ENCODE data around the gene LRRC3. TPM values are rescaled to one million over a fixed set of nuclear protein-coding genes. Genes with fewer than 3 reads are reported as not detected.

The LRRC3 gene
- total RNA-seq, 1 donor from 2014 or later, result 2.5 TPM

DNA sequence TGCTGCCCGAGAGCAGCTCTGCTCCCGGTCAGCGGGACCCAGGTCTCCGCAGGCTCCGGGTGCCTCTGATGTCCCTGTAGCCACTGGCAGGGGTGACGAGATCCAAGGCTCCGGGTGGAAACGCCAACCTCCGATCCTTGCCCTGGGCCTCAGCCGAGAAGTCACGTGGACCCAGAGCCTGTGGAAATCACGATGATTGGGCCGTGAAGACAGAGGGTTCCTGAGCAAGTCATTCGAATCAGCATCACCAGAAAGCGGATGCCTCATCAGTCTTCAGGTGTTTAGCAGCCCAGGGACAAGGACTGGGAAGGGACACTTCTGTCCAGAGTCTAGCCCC, 12.5 kb downstream of the LRRC3 start:
- H3K79me2 ChIP-seq (ENCODE audit: low read depth), result no peaks in the 10 kb centered on the region
- no peaks in the 10 kb centered on the region for H3K27me3 ChIP-seq
- H3K36me3 ChIP-seq, result no peaks in the 10 kb centered on the region
- no peaks in the 10 kb centered on the region for H4K20me1 ChIP-seq (ENCODE audit: low read depth)
- Mint-ChIP-seq H3K4me1 (peaks cover 8% of the 10 kb centered on the region), H3K9me3 (no peaks in the 10 kb centered on the region), H3K27ac (no peak overlapping the region), H3K36me3 (no peaks in the 10 kb centered on the region), H3K27me3 (ENCODE audit: insufficient read depth, low read depth) (peaks cover 2% of the 10 kb centered on the region), H3K4me3 (no peak overlapping the region)
- H3K4me2 ChIP-seq, result no peak overlapping the region
- H3K9ac ChIP-seq, result no peak overlapping the region
- no peak overlapping the region for H3K27ac ChIP-seq
- no peak overlapping the region for H3K4me3 ChIP-seq
- no peak overlapping the region for H2AFZ ChIP-seq (replicated peaks)
- TF ChIP-seq EZH2 (IDR thresholded peaks at IDR 0.05), result no peak
- no peak for TF ChIP-seq EZH2phosphoT487 (IDR thresholded peaks at IDR 0.05)
- no peak for DNase-seq (ENCODE audit: low spot score)
- no peaks in the 10 kb centered on the region for H3K4me1 ChIP-seq
- no peaks in the 10 kb centered on the region for H3F3A ChIP-seq (ENCODE audit: low read depth)
- no peaks in the 10 kb centered on the region for H3K9me3 ChIP-seq (ENCODE audit: low read depth)

DNA sequence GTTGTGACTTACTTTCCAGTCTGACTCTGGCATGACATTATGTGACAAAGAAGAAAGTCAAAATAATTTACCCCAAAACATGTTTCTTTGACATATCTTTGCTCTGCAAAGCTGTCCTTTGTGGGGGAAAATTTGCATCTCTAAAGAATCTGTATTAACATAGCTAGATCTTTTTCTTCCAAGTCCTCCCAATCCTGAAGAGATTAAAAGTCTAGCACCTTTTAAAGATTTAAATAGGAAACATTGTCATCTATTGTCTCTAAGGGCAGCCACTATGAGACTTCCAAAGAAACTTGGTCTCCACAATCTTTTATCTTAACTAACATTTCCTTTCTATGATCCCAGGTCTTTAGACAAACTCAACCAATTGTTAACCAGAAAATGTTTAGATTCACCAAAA, 16.0 kb downstream of the LRRC3 start:
- Mint-ChIP-seq H3K27ac (no peak overlapping the region), H3K9me3 (no peaks in the 10 kb centered on the region), H3K4me3 (no peak overlapping the region), H3K27me3 (ENCODE audit: insufficient read depth, low read depth) (peaks cover 2% of the 10 kb centered on the region), H3K36me3 (no peaks in the 10 kb centered on the region), H3K4me1 (no peaks in the 10 kb centered on the region)
- Histone ChIP-seq H3K27ac (no peak overlapping the region), H3F3A (ENCODE audit: low read depth) (no peaks in the 10 kb centered on the region), H3K4me3 (no peak overlapping the region), H3K9me3 (ENCODE audit: low read depth) (no peaks in the 10 kb centered on the region), H3K27me3 (no peaks in the 10 kb centered on the region), H2AFZ (replicated peaks) (no peak overlapping the region), H4K20me1 (ENCODE audit: low read depth) (no peaks in the 10 kb centered on the region), H3K36me3 (no peaks in the 10 kb centered on the region), H3K4me2 (no peak overlapping the region), H3K4me1 (no peaks in the 10 kb centered on the region), H3K9ac (no peak overlapping the region), H3K79me2 (ENCODE audit: low read depth) (no peaks in the 10 kb centered on the region)
- DNase-seq (ENCODE audit: low spot score), result no peak
- TF ChIP-seq EZH2 (IDR thresholded peaks at IDR 0.05) (no peak), EZH2phosphoT487 (IDR thresholded peaks at IDR 0.05) (no peak)
- TF ChIP-seq, protein P1, sequence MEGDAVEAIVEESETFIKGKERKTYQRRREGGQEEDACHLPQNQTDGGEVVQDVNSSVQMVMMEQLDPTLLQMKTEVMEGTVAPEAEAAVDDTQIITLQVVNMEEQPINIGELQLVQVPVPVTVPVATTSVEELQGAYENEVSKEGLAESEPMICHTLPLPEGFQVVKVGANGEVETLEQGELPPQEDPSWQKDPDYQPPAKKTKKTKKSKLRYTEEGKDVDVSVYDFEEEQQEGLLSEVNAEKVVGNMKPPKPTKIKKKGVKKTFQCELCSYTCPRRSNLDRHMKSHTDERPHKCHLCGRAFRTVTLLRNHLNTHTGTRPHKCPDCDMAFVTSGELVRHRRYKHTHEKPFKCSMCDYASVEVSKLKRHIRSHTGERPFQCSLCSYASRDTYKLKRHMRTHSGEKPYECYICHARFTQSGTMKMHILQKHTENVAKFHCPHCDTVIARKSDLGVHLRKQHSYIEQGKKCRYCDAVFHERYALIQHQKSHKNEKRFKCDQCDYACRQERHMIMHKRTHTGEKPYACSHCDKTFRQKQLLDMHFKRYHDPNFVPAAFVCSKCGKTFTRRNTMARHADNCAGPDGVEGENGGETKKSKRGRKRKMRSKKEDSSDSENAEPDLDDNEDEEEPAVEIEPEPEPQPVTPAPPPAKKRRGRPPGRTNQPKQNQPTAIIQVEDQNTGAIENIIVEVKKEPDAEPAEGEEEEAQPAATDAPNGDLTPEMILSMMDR (IDR thresholded peaks at IDR 0.05), result no peak

DNA sequence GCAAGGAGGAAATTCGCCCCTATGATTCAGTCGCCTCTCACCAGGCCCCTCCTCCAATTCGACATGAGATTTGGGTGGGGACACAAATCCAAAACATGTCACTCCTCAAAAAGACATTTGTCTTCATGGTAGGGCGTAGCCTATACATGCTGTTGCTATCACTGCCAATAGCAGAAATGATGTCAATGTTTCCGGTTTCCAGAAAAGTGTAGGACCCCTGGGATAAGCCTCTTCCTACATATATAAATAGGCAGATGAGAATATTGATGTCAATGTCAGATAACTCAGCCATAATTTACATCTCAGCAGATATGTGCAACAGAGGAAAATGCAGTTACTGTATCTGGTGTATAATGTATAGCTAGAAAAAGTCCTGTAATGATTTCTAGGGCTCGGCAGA, 16.7 kb downstream of the LRRC3 start:
- Mint-ChIP-seq H3K4me1 (no peaks in the 10 kb centered on the region), H3K36me3 (no peaks in the 10 kb centered on the region), H3K4me3 (no peak overlapping the region), H3K27me3 (ENCODE audit: insufficient read depth, low read depth) (peaks cover 2% of the 10 kb centered on the region), H3K27ac (no peak overlapping the region), H3K9me3 (no peaks in the 10 kb centered on the region)
- no peaks in the 10 kb centered on the region for H3F3A ChIP-seq (ENCODE audit: low read depth)
- no peak overlapping the region for H3K9ac ChIP-seq
- H3K36me3 ChIP-seq, result no peaks in the 10 kb centered on the region
- H3K27me3 ChIP-seq, result no peaks in the 10 kb centered on the region
- H3K4me3 ChIP-seq, result no peak overlapping the region
- no peak overlapping the region for H2AFZ ChIP-seq (replicated peaks)
- H3K4me2 ChIP-seq, result no peak overlapping the region
- no peak overlapping the region for H3K27ac ChIP-seq
- no peaks in the 10 kb centered on the region for H3K79me2 ChIP-seq (ENCODE audit: low read depth)
- H3K9me3 ChIP-seq (ENCODE audit: low read depth), result no peaks in the 10 kb centered on the region
- no peaks in the 10 kb centered on the region for H3K4me1 ChIP-seq
- no peaks in the 10 kb centered on the region for H4K20me1 ChIP-seq (ENCODE audit: low read depth)
- TF ChIP-seq, protein P1 (IDR thresholded peaks at IDR 0.05), result no peak
- TF ChIP-seq EZH2phosphoT487 (IDR thresholded peaks at IDR 0.05) (no peak), EZH2 (IDR thresholded peaks at IDR 0.05) (no peak)
- DNase-seq (ENCODE audit: low spot score), result no peak

DNA sequence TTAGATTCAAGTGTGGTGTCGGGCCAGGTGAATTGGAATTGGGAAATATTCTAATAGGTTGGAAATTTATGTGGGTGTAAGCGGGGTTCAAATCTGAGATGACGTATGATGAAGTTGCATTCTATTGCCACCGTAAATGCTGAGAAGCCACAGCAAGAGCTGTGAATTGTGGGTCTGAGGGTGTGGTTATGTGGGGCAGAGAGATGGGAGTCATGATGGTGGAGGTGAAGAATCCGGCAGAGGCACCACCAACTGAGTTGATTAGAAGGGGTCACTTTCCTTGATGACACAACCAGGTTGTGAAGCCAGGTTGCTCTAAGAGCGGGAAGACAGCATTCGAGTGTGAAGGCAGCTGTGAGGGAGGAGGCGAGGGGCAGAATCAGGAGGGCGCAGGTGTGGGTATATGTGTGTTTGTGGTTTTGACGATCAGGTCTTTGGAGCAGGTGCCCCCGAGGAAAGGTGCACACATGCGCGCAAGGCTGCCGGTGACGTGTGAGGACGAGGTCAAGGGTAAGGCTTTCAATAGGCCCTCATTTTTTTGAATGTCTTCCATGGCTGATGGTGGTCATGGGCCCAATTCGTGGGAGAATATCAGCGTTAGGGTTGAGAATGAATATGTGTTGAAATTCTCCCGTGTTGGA, 18.7 kb downstream of the LRRC3 start:
- H3K4me2 ChIP-seq, result no peak overlapping the region
- H3K9ac ChIP-seq, result no peak overlapping the region
- no peak overlapping the region for H3K27ac ChIP-seq
- no peak overlapping the region for H3K4me3 ChIP-seq
- H2AFZ ChIP-seq (replicated peaks), result no peak overlapping the region
- H3K4me1 Mint-ChIP-seq, result no peaks in the 10 kb centered on the region
- peaks cover 7% of the 10 kb centered on the region for H3K27me3 Mint-ChIP-seq (ENCODE audit: insufficient read depth, low read depth)
- H4K20me1 ChIP-seq (ENCODE audit: low read depth), result no peaks in the 10 kb centered on the region
- no peak overlapping the region for H3K4me3 Mint-ChIP-seq
- no peaks in the 10 kb centered on the region for H3K36me3 Mint-ChIP-seq
- H3K36me3 ChIP-seq, result no peaks in the 10 kb centered on the region
- H3K9me3 Mint-ChIP-seq, result peaks cover 2% of the 10 kb centered on the region
- no peaks in the 10 kb centered on the region for H3K4me1 ChIP-seq
- H3K27me3 ChIP-seq, result no peaks in the 10 kb centered on the region
- no peaks in the 10 kb centered on the region for H3F3A ChIP-seq (ENCODE audit: low read depth)
- no peaks in the 10 kb centered on the region for H3K9me3 ChIP-seq (ENCODE audit: low read depth)
- DNase-seq (ENCODE audit: low spot score), result no peak
- no peak overlapping the region for H3K27ac Mint-ChIP-seq
- H3K79me2 ChIP-seq (ENCODE audit: low read depth), result no peaks in the 10 kb centered on the region
- TF ChIP-seq EZH2 (IDR thresholded peaks at IDR 0.05) (no peak), EZH2phosphoT487 (IDR thresholded peaks at IDR 0.05) (no peak)
- TF ChIP-seq, protein P1 (IDR thresholded peaks at IDR 0.05), result no peak

All from neural progenitor cell (in vitro differentiated cells).